ENCODE data around the gene HEPACAM. TPM values are rescaled to one million over a fixed set of nuclear protein-coding genes. Genes with fewer than 3 reads are reported as not detected.

The HEPACAM gene
- total RNA-seq, 2 donors from 2014 or later: 0.83 TPM; not detected in 1

DNA sequence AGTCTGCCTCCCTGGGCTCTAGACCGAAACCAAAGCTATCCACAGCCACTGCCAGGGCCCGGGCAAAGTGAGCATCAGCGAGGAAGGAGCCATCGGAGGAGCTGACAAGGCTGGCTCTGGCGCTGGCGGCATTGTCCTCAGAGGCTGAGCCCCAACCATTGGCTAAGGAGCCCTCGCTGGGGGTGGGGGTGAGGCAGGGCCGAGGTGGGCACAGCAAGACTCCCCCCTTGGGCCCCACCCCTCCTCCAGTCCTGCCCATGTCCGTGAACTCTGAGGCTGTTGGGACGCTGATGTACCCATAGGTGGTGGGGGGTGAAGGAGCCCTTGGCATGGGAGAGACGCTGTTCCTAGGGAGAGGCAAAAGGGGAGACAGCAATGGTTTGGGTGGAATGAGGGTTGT is 49.4 kb downstream of the HEPACAM start:
- no peak overlapping the region for H3K4me3 ChIP-seq
- no peaks in the 10 kb centered on the region for H3K27me3 ChIP-seq
- H3K9me3 ChIP-seq: no peaks in the 10 kb centered on the region
- no peaks in the 10 kb centered on the region for H3K36me3 ChIP-seq
- DNase-seq (ENCODE audit: low spot score): no peak
- H3K27ac ChIP-seq: no peak overlapping the region
- peaks cover 0 to 42% of the 10 kb centered on the region in 2 donors for H3K4me1 ChIP-seq
- TF ChIP-seq, protein P1, sequence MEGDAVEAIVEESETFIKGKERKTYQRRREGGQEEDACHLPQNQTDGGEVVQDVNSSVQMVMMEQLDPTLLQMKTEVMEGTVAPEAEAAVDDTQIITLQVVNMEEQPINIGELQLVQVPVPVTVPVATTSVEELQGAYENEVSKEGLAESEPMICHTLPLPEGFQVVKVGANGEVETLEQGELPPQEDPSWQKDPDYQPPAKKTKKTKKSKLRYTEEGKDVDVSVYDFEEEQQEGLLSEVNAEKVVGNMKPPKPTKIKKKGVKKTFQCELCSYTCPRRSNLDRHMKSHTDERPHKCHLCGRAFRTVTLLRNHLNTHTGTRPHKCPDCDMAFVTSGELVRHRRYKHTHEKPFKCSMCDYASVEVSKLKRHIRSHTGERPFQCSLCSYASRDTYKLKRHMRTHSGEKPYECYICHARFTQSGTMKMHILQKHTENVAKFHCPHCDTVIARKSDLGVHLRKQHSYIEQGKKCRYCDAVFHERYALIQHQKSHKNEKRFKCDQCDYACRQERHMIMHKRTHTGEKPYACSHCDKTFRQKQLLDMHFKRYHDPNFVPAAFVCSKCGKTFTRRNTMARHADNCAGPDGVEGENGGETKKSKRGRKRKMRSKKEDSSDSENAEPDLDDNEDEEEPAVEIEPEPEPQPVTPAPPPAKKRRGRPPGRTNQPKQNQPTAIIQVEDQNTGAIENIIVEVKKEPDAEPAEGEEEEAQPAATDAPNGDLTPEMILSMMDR (IDR thresholded peaks at IDR 0.05): no peak

DNA sequence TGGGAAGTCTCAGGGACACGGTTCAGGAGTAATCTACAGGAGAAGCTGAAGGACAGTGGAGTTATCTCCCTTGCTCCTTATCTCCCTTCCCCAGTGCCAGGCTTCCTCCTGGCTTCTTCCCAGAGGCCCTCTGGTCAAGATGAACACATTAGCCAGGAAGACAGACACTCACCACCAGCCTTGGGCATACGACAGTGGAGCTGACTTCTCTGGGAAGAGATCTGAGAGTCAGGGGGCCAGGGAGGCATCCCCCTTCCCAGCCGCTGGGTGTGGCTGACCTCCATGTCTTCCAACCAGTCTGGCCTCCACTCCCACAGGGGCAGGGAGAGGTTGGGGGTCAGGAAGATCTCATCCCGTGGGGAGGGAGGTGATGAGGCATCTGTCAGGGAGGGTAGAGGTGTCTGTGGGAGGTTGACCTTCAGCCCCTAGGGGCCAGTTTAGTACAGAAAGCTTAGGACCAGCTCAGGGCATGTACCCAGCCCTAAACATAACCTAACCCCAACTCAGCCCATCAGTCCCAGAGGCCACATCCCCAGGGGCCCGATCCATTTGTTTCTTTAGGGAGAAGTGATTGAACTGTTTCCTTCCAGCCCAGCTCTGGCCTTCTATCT is 50.9 kb downstream of the HEPACAM start:
- no peak for DNase-seq (ENCODE audit: low spot score)
- H3K36me3 ChIP-seq: no peaks in the 10 kb centered on the region
- TF ChIP-seq, protein P1 (IDR thresholded peaks at IDR 0.05): no peak
- peaks cover 0 to 27% of the 10 kb centered on the region in 2 donors for H3K4me1 ChIP-seq
- H3K9me3 ChIP-seq: no peaks in the 10 kb centered on the region
- H3K27ac ChIP-seq: no peak overlapping the region
- H3K4me3 ChIP-seq: no peak overlapping the region
- no peaks in the 10 kb centered on the region for H3K27me3 ChIP-seq

DNA sequence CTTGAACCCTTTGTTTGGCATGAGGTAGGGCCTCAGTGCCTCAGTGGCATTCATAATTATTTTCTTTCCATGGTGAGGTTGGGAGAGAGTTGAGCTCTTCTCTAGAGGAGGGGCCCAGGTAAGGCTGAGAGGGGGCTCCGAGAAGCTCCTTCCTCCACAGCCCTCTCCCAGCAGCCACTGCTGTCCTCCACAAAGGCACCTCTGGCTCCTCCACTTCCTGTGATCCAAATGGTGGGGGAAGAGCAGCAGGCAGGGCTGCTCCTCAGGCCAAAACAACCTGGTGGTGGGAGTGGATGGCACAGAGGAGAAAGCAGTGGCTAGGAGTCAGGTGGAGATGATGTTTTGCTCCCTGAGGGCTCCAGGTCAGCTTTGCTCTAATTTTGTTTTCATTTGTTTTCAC is 51.5 kb downstream of the HEPACAM start:
- H3K4me3 ChIP-seq: no peak overlapping the region
- TF ChIP-seq, protein P1 (IDR thresholded peaks at IDR 0.05): no peak
- no peaks in the 10 kb centered on the region for H3K9me3 ChIP-seq
- H3K27me3 ChIP-seq: no peaks in the 10 kb centered on the region
- no peaks in the 10 kb centered on the region for H3K36me3 ChIP-seq
- peaks cover 0 to 21% of the 10 kb centered on the region in 2 donors for H3K4me1 ChIP-seq
- no peak overlapping the region for H3K27ac ChIP-seq
- no peak for DNase-seq (ENCODE audit: low spot score)

DNA sequence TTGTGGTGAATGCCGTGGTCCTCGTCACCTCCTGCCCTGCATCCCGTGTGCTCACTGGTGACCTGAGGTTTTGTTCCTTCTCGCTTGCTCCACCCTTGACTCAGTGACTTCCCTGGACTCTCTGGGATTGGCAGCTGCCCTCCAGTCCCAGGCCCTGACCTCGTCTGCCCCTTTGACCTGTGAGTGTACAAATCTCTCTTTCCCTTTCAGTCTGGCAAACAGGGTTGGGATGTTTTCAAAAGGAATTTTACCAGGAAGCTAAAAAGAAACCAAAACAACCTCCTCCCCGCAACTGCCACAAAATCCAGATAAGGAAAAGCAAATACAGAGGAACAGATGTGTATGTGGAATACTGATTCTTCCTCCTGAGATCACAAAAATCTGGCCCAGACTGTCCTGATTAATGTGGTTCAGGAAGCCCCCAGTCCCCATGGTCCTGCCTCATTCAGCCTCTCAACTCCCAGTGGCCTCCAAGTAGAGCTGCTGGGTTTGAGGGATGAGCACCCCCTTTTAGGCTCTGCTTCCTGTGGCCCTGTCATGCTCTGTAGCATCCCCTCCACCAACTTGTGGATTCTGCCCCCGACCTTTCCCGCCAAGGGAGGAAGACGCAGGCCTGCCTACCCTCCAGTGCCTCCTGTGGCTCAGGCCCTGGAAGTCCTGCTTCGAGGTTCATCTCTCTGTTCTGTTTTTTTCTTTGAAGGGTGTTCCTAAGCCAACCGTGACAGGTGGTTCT is 53.3 kb downstream of the HEPACAM start:
- Histone ChIP-seq H3K27ac (peak overlapping the region; percentile 12 to 36), H3K4me1 (peaks cover 0 to 24% of the 10 kb centered on the region in 2 donors), H3K9me3 (no peaks in the 10 kb centered on the region), H3K27me3 (no peaks in the 10 kb centered on the region), H3K4me3 (no peak overlapping the region), H3K36me3 (no peaks in the 10 kb centered on the region)
- TF ChIP-seq, protein P1 (IDR thresholded peaks at IDR 0.05): no peak
- DNase-seq (ENCODE audit: low spot score): no peak

DNA sequence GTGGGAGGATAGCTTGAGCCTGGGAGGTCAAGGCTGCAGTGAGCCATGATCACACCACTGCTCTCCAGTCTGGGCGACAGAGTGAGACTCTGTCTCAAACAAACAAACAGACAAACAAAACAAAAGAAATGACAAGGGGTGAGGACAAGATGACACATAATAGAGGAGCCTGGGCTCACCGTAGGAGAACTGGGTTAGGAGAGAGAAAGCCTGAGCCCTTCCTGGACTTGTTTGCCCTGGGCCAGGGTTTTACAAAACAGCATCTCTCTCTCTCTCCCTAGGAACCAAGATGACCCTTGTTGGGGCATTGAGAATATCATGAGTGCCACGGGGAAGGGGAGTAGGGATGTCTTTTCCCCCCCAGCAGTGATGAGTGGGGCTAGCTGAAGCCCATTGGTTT is 54.9 kb downstream of the HEPACAM start:
- H3K9me3 ChIP-seq: no peaks in the 10 kb centered on the region
- no peaks in the 10 kb centered on the region for H3K36me3 ChIP-seq
- H3K27ac ChIP-seq: no peak overlapping the region
- peaks cover 0 to 3% of the 10 kb centered on the region in 2 donors for H3K27me3 ChIP-seq
- H3K4me3 ChIP-seq: no peak overlapping the region
- peaks cover 0 to 34% of the 10 kb centered on the region in 2 donors for H3K4me1 ChIP-seq
- TF ChIP-seq, protein P1 (IDR thresholded peaks at IDR 0.05): no peak
- no peak for DNase-seq (ENCODE audit: low spot score)
